IPS DF 4.7 (cell line): ENCODE data around the gene ZCCHC7.
"Not testable (repeated sequence)": the region's sequence is repeated elsewhere in the genome, so short reads cannot be mapped to it uniquely, and the experiment has no call there.

Source experiments
- DNase-seq: peaks from one replicate; pipeline ENCODE4 v3.0.0-alpha.2; 2013; ENCODE audit warnings: low spot score; ENCODE audit errors: extremely low read depth

The ZCCHC7 gene

GRCh38 chr9:37119907-37120842 is at the start of gene ZCCHC7:
TSS of gene ZCCHC7 (plus strand) at chr9:37120574.
- DNase-seq: peak; percentile 75

- DNase-seq: not testable (repeated sequence)
Measured at GRCh38 chr9:37074790-37075189, 45.6 kb upstream of the ZCCHC7 start.

GRCh38 chr9:37079370-37080164 is 40.8 kb upstream of the ZCCHC7 start:
- peak; percentile 81 for DNase-seq

- DNase-seq: not testable (repeated sequence)
Measured at GRCh38 chr9:37080165-37080628, 40.2 kb upstream of the ZCCHC7 start.

GRCh38 chr9:37081507-37081906 is 38.9 kb upstream of the ZCCHC7 start:
- DNase-seq: not testable (repeated sequence)

GRCh38 chr9:37082214-37082765 is 38.1 kb upstream of the ZCCHC7 start:
- no peak for DNase-seq

GRCh38 chr9:37083654-37084053 is 36.7 kb upstream of the ZCCHC7 start:
- DNase-seq: no peak

GRCh38 chr9:37085233-37085632 is 35.1 kb upstream of the ZCCHC7 start:
- DNase-seq: no peak

GRCh38 chr9:37092714-37093295 is 27.6 kb upstream of the ZCCHC7 start:
- DNase-seq: not testable (repeated sequence)

- no peak for DNase-seq
Measured at GRCh38 chr9:37094751-37095150, 25.6 kb upstream of the ZCCHC7 start.

- DNase-seq: no peak
Measured at GRCh38 chr9:37096628-37097027, 23.7 kb upstream of the ZCCHC7 start.

- no peak for DNase-seq
Measured at GRCh38 chr9:37097294-37097693, 23.1 kb upstream of the ZCCHC7 start.

GRCh38 chr9:37100327-37100726 is 20.0 kb upstream of the ZCCHC7 start:
- DNase-seq: no peak

GRCh38 chr9:37100741-37101140 is 19.6 kb upstream of the ZCCHC7 start:
- no peak for DNase-seq

- DNase-seq: no peak
Measured at GRCh38 chr9:37102486-37102885, 17.9 kb upstream of the ZCCHC7 start.

- DNase-seq: no peak
Measured at GRCh38 chr9:37104183-37104889, 16.0 kb upstream of the ZCCHC7 start.

- DNase-seq: no peak
Measured at GRCh38 chr9:37105234-37105633, 15.1 kb upstream of the ZCCHC7 start.

GRCh38 chr9:37107701-37108100 is 12.7 kb upstream of the ZCCHC7 start:
- DNase-seq: no peak

GRCh38 chr9:37114442-37114841 is 5.9 kb upstream of the ZCCHC7 start:
- DNase-seq: not testable (repeated sequence)

GRCh38 chr9:37117956-37118355 is 2.4 kb upstream of the ZCCHC7 start:
- no peak for DNase-seq

- no peak for DNase-seq
Measured at GRCh38 chr9:37119360-37119759, 1.0 kb upstream of the ZCCHC7 start.
